ENCODE measurements around the gene KPNB1.

Gene KPNB1

GRCh38 chr17:47707056-47707804 lies 57.5 kb downstream of the KPNB1 start:
- no peak for FAIRE-seq
- DNase-seq (ENCODE audit: insufficient read length, low spot score) = no peak
- no peak for TF ChIP-seq CTCF (IDR thresholded peaks at IDR 0.05; ENCODE audit: insufficient read depth, missing control alignments)

- no peak for TF ChIP-seq CTCF (IDR thresholded peaks at IDR 0.05; ENCODE audit: insufficient read depth, missing control alignments)
- FAIRE-seq = no peak
Observed at GRCh38 chr17:47707884-47708283, 58.2 kb downstream of the KPNB1 start.

GRCh38 chr17:47708312-47708863 lies 58.7 kb downstream of the KPNB1 start:
- TF ChIP-seq CTCF (IDR thresholded peaks at IDR 0.05; ENCODE audit: insufficient read depth, missing control alignments) = no peak
- no peak for DNase-seq (ENCODE audit: insufficient read length, low spot score)
- FAIRE-seq = no peak

More at GRCh38 chr17:47707884-47708283, 58.2 kb downstream of the KPNB1 start:
- no peak for DNase-seq (ENCODE audit: insufficient read length, low spot score)

- DNase-seq (ENCODE audit: insufficient read length, low spot score) (no peak), FAIRE-seq (no peak)
- TF ChIP-seq CTCF (IDR thresholded peaks at IDR 0.05; ENCODE audit: insufficient read depth, missing control alignments) = no peak
Observed at GRCh38 chr17:47708864-47709541, 59.3 kb downstream of the KPNB1 start.

GRCh38 chr17:47709594-47709993 lies 59.9 kb downstream of the KPNB1 start:
- no peak for DNase-seq (ENCODE audit: insufficient read length, low spot score)
- FAIRE-seq = no peak
- TF ChIP-seq CTCF (IDR thresholded peaks at IDR 0.05; ENCODE audit: insufficient read depth, missing control alignments) = no peak

- TF ChIP-seq CTCF (IDR thresholded peaks at IDR 0.05; ENCODE audit: insufficient read depth, missing control alignments) = no peak
- DNase-seq (ENCODE audit: insufficient read length, low spot score) (no peak), FAIRE-seq (no peak)
Observed at GRCh38 chr17:47711366-47712099, 61.8 kb downstream of the KPNB1 start.
